Activated naive CD8-positive, alpha-beta T cell treated with anti-CD3 and anti-CD28 coated beads, Interleukin-2, amount 10 ng/mL, durations not matched to agents 7 days and 5 days (primary cell): ENCODE results near the gene JAKMIP1. TPM values are rescaled to one million over a fixed set of nuclear protein-coding genes. Genes with fewer than 3 reads are reported as not detected.

Experiments used
- ATAC-seq: fragments of 150-1000 bp; cut with Tn5 transposase; one replicate; pipeline ENCODE4 v1.10.0; 2021; ENCODE audit warnings: low read depth, moderate library complexity
- POLR2A ChIA-PET: fragments of 350-600 bp; sonication (Branson Sonifier 250); formaldehyde crosslinking; loops from one replicate; lab custom pipeline; 2021; ENCODE audit warnings: antibody characterized with exemption; lab: Charles Lee
- DNase-seq: peaks from one replicate; pipeline ENCODE4 v3.0.0; 2021
- H3K27ac Mint-ChIP-seq: one replicate; pipeline ENCODE4 v1.8.0; 2022; ENCODE audit warnings: mild to moderate bottlenecking, mixed read lengths
- H3K27me3 Mint-ChIP-seq: one replicate; pipeline ENCODE4 v1.8.0; 2022; ENCODE audit warnings: mild to moderate bottlenecking, moderate library complexity, mixed read lengths
- H3K36me3 Mint-ChIP-seq: one replicate; pipeline ENCODE4 v1.8.0; 2021; ENCODE audit warnings: mild to moderate bottlenecking, mixed read lengths
- H3K4me1 Mint-ChIP-seq: one replicate; pipeline ENCODE4 v1.8.0; 2021; ENCODE audit warnings: mixed read lengths
- H3K4me3 Mint-ChIP-seq: one replicate; pipeline ENCODE4 v1.8.0; 2022; ENCODE audit warnings: mild to moderate bottlenecking, moderate library complexity, mixed read lengths
- H3K9me3 Mint-ChIP-seq: one replicate; pipeline ENCODE4 v1.8.0; 2021; ENCODE audit warnings: mixed read lengths
- total RNA-seq, 2 experiments: library from RNA; stranded (reverse); gene quantifications; one replicate each; pipeline ENCODE4 v1.2.3, GENCODE V29; 2021

The JAKMIP1 gene
- total RNA-seq, 2 experiments from 2014 or later, result 5.3 to 5.9 TPM

DNA sequence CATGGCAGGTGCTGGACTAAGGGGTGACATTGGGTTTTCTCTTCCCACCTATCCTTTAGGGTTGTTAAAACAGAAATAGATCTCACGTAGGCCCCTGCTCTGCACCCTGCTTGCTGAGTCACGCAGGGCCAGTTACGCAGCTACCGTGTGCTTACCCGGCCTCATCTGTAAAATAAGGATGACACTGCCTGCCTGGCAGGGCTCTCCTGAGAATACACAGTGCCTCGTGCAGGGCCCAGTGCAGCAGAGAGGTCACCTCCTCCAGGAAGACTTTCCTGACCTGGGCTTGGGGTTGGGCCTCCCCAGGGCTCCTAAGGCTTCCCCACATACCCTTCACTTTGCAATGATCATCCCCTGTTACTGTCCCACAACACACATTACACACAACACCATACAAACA, 33.6 kb upstream of the JAKMIP1 start:
- Mint-ChIP-seq H3K9me3 (no peaks in the 10 kb centered on the region), H3K27ac (no peak overlapping the region), H3K4me1 (no peaks in the 10 kb centered on the region), H3K4me3 (no peak overlapping the region), H3K36me3 (no peaks in the 10 kb centered on the region), H3K27me3 (peaks cover 3% of the 10 kb centered on the region)
- DNase-seq (no peak), ATAC-seq (no peak)
- POLR2A ChIA-PET, result no interaction called here

- Mint-ChIP-seq H3K4me1 (no peaks in the 10 kb centered on the region), H3K27ac (no peak overlapping the region), H3K4me3 (no peak overlapping the region), H3K36me3 (no peaks in the 10 kb centered on the region), H3K9me3 (no peaks in the 10 kb centered on the region), H3K27me3 (peaks cover 3% of the 10 kb centered on the region)
- DNase-seq, result no peak
- POLR2A ChIA-PET, result no interaction called here
- no peak for ATAC-seq
Observed at GRCh38 chr4:6232836-6233785, 32.8 kb upstream of the JAKMIP1 start.

- POLR2A ChIA-PET, result no interaction called here
- DNase-seq, result no peak
Observed at GRCh38 chr4:6231663-6232165, 31.4 kb upstream of the JAKMIP1 start.

DNA sequence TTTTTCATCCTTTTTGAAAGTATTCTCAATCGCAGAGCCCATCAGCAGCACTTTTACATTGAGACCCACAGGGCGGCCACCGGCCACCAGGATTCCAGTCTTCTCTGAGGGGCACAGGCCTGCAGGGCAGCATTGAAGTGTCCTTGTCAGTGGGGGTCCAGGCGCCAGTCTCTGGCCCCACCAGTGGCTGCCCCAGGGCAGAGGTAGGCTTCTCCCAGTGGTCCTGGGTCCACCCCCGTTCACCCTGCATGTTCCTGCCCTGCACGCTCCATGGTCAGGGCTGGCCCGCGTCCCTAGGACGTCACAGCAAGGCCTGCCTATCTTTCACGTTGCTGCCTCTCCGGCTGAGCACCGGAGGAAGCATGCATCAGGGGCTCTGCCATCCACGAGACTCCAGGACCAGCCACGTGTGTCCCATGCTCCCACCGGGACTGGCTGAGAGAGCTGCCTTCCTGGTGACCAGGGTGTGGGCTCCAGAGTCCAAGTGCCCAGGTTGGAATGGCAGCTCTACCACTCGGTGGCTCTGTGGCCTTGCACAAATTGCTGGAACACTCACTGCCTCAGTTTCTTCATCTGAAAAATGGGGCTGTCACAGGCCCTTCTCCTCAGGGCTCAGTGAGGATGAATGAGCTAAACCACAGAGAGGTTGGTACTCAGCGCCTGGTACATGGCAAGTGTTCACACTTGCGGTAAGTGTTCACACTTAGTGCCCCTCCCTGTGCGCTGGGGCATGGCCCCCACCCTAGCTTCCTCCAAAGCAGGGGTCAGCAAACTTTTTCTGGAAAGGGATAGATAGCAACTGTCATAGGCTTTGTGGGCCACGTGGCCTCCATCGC, 30.7 kb upstream of the JAKMIP1 start:
- no peak for DNase-seq
- H3K27ac Mint-ChIP-seq, result no peak overlapping the region
- H3K4me1 Mint-ChIP-seq, result no peaks in the 10 kb centered on the region
- H3K36me3 Mint-ChIP-seq, result no peaks in the 10 kb centered on the region
- POLR2A ChIA-PET, result no interaction called here
- ATAC-seq, result no peak
- H3K27me3 Mint-ChIP-seq, result no peaks in the 10 kb centered on the region
- H3K4me3 Mint-ChIP-seq, result no peak overlapping the region
- H3K9me3 Mint-ChIP-seq, result no peaks in the 10 kb centered on the region

More at GRCh38 chr4:6231663-6232165, 31.4 kb upstream of the JAKMIP1 start:
- Mint-ChIP-seq H3K27me3 (peaks cover 3% of the 10 kb centered on the region), H3K36me3 (no peaks in the 10 kb centered on the region), H3K4me1 (no peaks in the 10 kb centered on the region), H3K27ac (no peak overlapping the region), H3K9me3 (no peaks in the 10 kb centered on the region), H3K4me3 (no peak overlapping the region)
- ATAC-seq, result no peak

- Mint-ChIP-seq H3K27ac (no peak overlapping the region), H3K9me3 (no peaks in the 10 kb centered on the region), H3K4me1 (no peaks in the 10 kb centered on the region), H3K27me3 (peaks cover 2% of the 10 kb centered on the region), H3K36me3 (no peaks in the 10 kb centered on the region), H3K4me3 (no peak overlapping the region)
- ATAC-seq (no peak), DNase-seq (no peak)
- POLR2A ChIA-PET, result no interaction called here
Observed at GRCh38 chr4:6230502-6230785, 30.1 kb upstream of the JAKMIP1 start.

- Mint-ChIP-seq H3K4me1 (no peaks in the 10 kb centered on the region), H3K36me3 (no peaks in the 10 kb centered on the region), H3K27me3 (peaks cover 5% of the 10 kb centered on the region), H3K4me3 (no peak overlapping the region), H3K27ac (no peak overlapping the region), H3K9me3 (no peaks in the 10 kb centered on the region)
- POLR2A ChIA-PET, result no interaction called here
- ATAC-seq (no peak), DNase-seq (no peak)
Observed at GRCh38 chr4:6229671-6230501, 29.5 kb upstream of the JAKMIP1 start.

DNA sequence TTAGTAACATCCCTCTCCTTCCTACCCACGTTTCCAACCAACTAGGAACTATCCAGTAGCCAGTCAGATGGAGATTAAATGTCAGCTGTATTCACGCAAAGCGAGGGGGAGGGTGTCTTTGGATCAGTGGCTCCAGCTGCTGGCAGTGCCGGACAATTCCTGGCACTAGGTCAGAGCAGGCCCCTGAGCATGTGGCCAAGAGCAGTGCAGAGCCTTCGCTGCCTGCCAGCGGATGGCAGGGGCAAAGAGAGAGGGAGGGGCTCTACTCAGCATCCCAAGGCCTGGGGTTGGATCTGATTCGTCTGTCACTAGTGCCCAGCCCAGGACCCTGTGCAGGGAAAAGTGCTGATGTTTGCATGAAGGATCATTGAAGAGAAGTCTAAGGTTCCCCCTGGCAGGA, 28.7 kb upstream of the JAKMIP1 start:
- no peaks in the 10 kb centered on the region for H3K36me3 Mint-ChIP-seq
- H3K9me3 Mint-ChIP-seq, result no peaks in the 10 kb centered on the region
- peaks cover 5% of the 10 kb centered on the region for H3K27me3 Mint-ChIP-seq
- H3K4me3 Mint-ChIP-seq, result no peak overlapping the region
- no peak for DNase-seq
- no peaks in the 10 kb centered on the region for H3K4me1 Mint-ChIP-seq
- no peak for ATAC-seq
- no peak overlapping the region for H3K27ac Mint-ChIP-seq
- POLR2A ChIA-PET, result no interaction called here

DNA sequence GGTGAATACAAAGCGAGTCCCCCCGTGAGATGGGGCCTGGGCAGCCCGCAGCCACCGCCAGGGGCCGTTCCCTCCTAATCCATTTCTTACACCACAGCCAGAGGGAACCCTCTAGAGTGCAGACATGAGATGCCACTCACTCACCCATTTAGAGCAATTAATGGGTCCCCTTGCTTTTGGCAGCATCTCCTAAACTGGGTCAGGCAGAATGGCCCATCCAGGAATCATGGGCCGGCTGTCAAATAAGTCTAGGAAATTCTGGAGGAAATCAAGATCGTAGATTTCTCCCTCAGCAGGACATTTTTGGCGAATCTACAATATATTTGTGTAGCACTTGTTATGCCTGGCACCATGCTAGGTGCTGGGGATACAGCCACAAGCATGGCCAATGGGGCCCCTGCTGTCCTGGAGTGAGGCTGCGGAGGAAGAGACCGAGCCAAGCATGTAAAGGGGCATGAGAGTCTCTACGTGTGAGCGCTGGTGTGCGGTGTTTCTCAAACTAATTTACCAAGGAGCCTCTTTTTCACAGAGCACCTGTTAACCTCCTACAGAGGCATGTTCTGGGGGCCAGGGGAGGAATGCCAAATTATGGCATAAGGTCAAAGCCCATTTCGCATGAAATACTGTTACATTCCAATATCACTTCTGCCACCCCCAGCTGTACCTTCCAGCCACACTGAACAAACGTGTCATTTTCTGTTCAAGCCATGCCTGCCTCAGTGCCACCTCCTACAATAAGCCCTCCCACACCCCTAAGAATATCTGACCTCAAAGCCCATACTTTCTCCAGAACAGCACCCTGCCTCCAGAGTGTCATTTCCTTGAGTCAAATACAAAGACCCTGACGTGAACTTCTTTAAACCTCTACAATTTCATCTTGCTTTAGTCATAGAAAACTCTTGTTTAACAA, 28.1 kb upstream of the JAKMIP1 start:
- H3K4me3 Mint-ChIP-seq, result no peak overlapping the region
- POLR2A ChIA-PET, result no interaction called here
- H3K9me3 Mint-ChIP-seq, result no peaks in the 10 kb centered on the region
- H3K27me3 Mint-ChIP-seq, result peaks cover 7% of the 10 kb centered on the region
- ATAC-seq (no peak), DNase-seq (no peak)
- no peaks in the 10 kb centered on the region for H3K4me1 Mint-ChIP-seq
- no peaks in the 10 kb centered on the region for H3K36me3 Mint-ChIP-seq
- H3K27ac Mint-ChIP-seq, result no peak overlapping the region

DNA sequence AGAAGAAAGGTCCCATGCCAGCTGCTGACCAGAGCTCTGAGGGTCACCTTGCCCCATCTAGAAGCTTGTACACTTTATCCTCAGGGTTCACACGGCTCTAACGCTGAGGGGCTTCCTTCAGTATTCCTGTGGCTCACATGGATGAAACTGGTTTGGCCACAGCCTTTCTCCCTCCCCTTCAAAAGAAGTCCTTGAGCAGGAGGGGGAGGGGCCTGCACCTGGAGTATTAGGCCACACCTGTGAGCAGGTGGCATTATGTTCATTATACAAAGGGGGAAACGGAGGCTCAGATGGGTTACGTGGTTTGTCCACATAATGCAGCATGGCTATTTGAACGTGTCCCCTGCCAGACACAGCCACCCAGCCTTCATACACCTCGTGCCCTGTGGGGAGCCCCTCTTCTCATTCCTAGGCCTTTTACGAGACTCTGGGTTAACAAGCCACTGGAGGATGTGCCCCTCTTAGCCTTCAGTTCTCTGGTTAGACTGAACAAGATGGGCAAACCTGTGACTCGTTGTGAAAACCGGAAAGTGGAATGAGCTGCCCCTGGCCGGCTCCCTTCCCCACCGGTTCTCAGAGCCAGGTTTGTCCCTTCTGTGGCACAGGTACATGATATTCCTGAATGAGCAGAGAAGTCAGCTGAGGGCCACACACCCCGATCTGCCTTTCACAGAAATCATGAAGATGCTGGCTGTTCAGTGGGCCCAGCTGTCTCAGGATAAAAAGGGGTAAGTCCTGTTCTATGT, 27.2 kb upstream of the JAKMIP1 start:
- Mint-ChIP-seq H3K9me3 (no peaks in the 10 kb centered on the region), H3K4me3 (no peak overlapping the region), H3K27me3 (peaks cover 14% of the 10 kb centered on the region), H3K4me1 (no peaks in the 10 kb centered on the region), H3K36me3 (no peaks in the 10 kb centered on the region), H3K27ac (no peak overlapping the region)
- no peak for ATAC-seq
- no peak for DNase-seq
- POLR2A ChIA-PET, result no interaction called here

DNA sequence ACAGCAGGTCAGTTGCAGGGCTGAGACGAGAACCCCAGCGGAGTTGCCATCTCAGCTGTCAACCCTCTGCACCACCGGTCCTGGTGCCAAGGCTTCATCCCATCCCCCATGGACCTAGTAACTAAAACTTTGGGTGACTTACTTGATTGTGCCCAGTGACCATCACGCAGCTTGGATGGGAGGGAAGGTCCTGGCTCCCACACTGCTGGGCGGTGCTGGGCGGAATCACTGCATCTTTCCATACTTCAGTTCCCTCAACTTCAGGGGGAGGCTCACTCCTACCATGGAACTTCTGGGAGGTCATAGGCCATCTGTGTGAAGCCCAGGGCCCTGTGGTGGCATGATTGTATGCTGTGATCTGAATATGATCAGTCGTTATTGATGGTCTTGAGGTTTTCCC, 26.2 kb upstream of the JAKMIP1 start:
- no peak overlapping the region for H3K27ac Mint-ChIP-seq
- DNase-seq (no peak), ATAC-seq (no peak)
- H3K27me3 Mint-ChIP-seq, result peaks cover 17% of the 10 kb centered on the region
- H3K4me3 Mint-ChIP-seq, result no peak overlapping the region
- H3K4me1 Mint-ChIP-seq, result no peaks in the 10 kb centered on the region
- no peaks in the 10 kb centered on the region for H3K36me3 Mint-ChIP-seq
- peaks cover 1% of the 10 kb centered on the region for H3K9me3 Mint-ChIP-seq
- POLR2A ChIA-PET, result no interaction called here

- ATAC-seq (no peak), DNase-seq (no peak)
- peaks cover 1% of the 10 kb centered on the region for H3K9me3 Mint-ChIP-seq
- peaks cover 28% of the 10 kb centered on the region for H3K27me3 Mint-ChIP-seq
- H3K4me1 Mint-ChIP-seq, result no peaks in the 10 kb centered on the region
- no peaks in the 10 kb centered on the region for H3K36me3 Mint-ChIP-seq
- H3K27ac Mint-ChIP-seq, result no peak overlapping the region
- H3K4me3 Mint-ChIP-seq, result no peak overlapping the region
- POLR2A ChIA-PET, result no interaction called here
Observed at GRCh38 chr4:6225469-6225868, 25.1 kb upstream of the JAKMIP1 start.

DNA sequence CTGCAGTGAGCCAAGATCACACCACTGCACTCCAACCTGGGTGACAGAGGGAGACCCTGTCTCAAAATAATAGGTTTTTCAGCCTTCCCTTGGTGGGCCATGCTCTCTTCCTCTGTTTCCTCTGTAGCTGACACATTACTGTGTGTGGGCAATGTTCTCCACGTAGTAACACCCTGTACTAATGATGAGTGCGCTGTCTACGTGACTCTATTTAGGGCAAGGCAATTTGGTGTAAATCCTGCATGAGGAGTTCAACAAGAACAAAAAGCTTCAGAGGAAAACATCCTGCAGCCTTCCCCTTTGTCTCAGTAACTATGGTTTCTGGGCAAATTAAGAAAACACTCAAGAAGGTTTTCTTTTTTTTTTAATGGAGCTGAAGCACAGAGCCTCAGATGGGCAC, 24.4 kb upstream of the JAKMIP1 start:
- Mint-ChIP-seq H3K27me3 (peaks cover 33% of the 10 kb centered on the region), H3K27ac (no peak overlapping the region)
- DNase-seq, result no peak

More for the DNA sequence above, 24.4 kb upstream of the JAKMIP1 start:
- POLR2A ChIA-PET, result interaction anchor here (1.2 kb wide), 1 partner anchor 25 kb away, joined by 3 read pairs; the partner anchor contains the start of gene JAKMIP1
- Mint-ChIP-seq H3K36me3 (no peaks in the 10 kb centered on the region), H3K9me3 (peaks cover 1% of the 10 kb centered on the region), H3K4me1 (no peaks in the 10 kb centered on the region), H3K4me3 (no peak overlapping the region)
- ATAC-seq, result no peak
